Nephron (organoid): ENCODE data around the gene ABCB11.

Experiments
- H3K27ac Mint-ChIP-seq, 3 experiments: 2 replicates each; pipeline ENCODE4 v1.8.0; 2020; ENCODE audit warnings: mixed read lengths in 3 of 3, mild to moderate bottlenecking in 2 of 3, moderate library complexity in 1 of 3
- H3K27me3 Mint-ChIP-seq: 2 replicates; pipeline ENCODE4 v1.8.0; 2021; ENCODE audit warnings: low read depth, mild to moderate bottlenecking, moderate library complexity, mixed read lengths
- H3K36me3 Mint-ChIP-seq: 2 replicates; pipeline ENCODE4 v1.8.0; 2020; ENCODE audit warnings: low read depth, mixed read lengths
- H3K4me1 Mint-ChIP-seq: 2 replicates; pipeline ENCODE4 v1.8.0; 2020; ENCODE audit warnings: mixed read lengths
- H3K4me3 Mint-ChIP-seq, 3 experiments: 2 replicates each; pipeline ENCODE4 v1.8.0; 2020; ENCODE audit warnings: mild to moderate bottlenecking in 3 of 3, mixed read lengths in 3 of 3, moderate library complexity in 2 of 3
- H3K9me3 Mint-ChIP-seq: 2 replicates; pipeline ENCODE4 v1.8.0; 2020; ENCODE audit warnings: mixed read lengths
- TF ChIP-seq, protein P1 (sequence below), 3 experiments: fragments of 200-600 bp; sonication (generic); IDR thresholded peaks; one replicate each; pipeline ENCODE4 v1.5.0; 2021; ENCODE audit warnings: antibody characterized with exemption in 3 of 3; ENCODE audit not compliant: unreplicated experiment in 3 of 3

The ABCB11 gene

DNA sequence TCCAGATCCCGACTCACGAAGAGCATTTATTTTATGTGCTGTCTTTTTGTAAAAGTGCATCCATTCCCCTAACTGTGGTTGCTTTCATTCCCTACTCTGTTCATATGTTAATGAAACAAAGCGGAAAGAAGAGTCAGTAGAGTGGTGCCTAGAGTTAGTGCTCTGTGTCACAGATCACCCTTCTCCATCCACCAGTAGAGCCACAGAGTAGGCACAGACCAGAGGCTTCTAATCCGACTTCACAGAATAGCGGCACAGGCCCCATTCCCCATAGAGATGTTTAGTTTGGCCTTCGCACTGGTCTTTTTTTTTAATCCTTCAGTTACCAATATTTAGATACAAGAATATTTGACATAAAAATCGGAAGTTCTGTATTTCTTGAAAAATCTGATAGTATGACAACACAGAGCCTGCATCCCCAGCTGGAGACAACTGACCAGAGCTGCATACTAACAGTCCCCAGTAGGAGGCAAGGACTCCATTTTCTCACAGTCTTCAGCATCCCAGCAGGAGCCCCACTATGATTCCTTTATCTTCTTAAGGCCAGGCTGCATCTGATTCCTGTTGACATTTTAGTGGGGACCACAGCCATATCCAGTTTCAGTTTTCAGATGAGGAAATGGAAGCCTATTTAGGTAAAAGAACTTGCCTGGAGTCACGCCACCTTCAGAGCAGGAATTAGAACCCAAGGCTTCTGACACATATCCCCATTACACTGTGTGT is 123.0 kb downstream of the ABCB11 start:
- TF ChIP-seq, protein P1, sequence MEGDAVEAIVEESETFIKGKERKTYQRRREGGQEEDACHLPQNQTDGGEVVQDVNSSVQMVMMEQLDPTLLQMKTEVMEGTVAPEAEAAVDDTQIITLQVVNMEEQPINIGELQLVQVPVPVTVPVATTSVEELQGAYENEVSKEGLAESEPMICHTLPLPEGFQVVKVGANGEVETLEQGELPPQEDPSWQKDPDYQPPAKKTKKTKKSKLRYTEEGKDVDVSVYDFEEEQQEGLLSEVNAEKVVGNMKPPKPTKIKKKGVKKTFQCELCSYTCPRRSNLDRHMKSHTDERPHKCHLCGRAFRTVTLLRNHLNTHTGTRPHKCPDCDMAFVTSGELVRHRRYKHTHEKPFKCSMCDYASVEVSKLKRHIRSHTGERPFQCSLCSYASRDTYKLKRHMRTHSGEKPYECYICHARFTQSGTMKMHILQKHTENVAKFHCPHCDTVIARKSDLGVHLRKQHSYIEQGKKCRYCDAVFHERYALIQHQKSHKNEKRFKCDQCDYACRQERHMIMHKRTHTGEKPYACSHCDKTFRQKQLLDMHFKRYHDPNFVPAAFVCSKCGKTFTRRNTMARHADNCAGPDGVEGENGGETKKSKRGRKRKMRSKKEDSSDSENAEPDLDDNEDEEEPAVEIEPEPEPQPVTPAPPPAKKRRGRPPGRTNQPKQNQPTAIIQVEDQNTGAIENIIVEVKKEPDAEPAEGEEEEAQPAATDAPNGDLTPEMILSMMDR (IDR thresholded peaks at IDR 0.05; ENCODE audit: unreplicated experiment in 3 of 3): no peak
- H3K9me3 Mint-ChIP-seq: no peaks in the 10 kb centered on the region
- H3K4me1 Mint-ChIP-seq: no peaks in the 10 kb centered on the region
- peaks cover 57% of the 10 kb centered on the region for H3K27me3 Mint-ChIP-seq
- H3K4me3 Mint-ChIP-seq: no peak overlapping the region
- no peak overlapping the region for H3K27ac Mint-ChIP-seq
- no peaks in the 10 kb centered on the region for H3K36me3 Mint-ChIP-seq

GRCh38 chr2:168904358-168904757 is 126.8 kb downstream of the ABCB11 start:
- H3K4me1 Mint-ChIP-seq: no peaks in the 10 kb centered on the region

DNA sequence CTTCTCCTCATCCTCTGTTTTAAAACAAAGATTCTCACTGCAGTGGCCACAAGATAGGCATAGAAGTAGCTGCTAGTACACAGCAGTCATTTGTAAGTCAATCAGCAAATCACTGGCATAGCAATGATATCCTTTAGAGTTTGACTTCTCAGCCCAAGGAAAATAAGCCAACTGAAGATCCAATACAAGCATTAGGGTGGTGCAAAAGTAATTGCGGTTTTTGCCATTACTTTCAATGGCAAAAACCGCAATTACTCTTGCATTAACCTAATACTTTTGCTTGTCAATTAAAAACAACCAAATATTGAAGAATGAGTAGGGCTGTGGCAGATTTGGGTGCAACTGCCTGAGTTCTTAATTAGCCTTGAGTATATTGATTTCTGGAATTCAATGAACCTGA is 127.2 kb downstream of the ABCB11 start:
- Mint-ChIP-seq H3K27ac (no peak overlapping the region), H3K27me3 (peaks cover 29% of the 10 kb centered on the region), H3K9me3 (no peaks in the 10 kb centered on the region), H3K4me3 (no peak overlapping the region), H3K36me3 (no peaks in the 10 kb centered on the region), H3K4me1 (no peaks in the 10 kb centered on the region)
- TF ChIP-seq, protein P1 (IDR thresholded peaks at IDR 0.05; ENCODE audit: unreplicated experiment in 3 of 3): no peak

More at GRCh38 chr2:168904358-168904757, 126.8 kb downstream of the ABCB11 start:
- no peak overlapping the region for H3K4me3 Mint-ChIP-seq
- no peaks in the 10 kb centered on the region for H3K9me3 Mint-ChIP-seq
- H3K27me3 Mint-ChIP-seq: peaks cover 33% of the 10 kb centered on the region
- TF ChIP-seq, protein P1 (IDR thresholded peaks at IDR 0.05; ENCODE audit: unreplicated experiment in 3 of 3): no peak
- H3K36me3 Mint-ChIP-seq: no peaks in the 10 kb centered on the region
- no peak overlapping the region for H3K27ac Mint-ChIP-seq

DNA sequence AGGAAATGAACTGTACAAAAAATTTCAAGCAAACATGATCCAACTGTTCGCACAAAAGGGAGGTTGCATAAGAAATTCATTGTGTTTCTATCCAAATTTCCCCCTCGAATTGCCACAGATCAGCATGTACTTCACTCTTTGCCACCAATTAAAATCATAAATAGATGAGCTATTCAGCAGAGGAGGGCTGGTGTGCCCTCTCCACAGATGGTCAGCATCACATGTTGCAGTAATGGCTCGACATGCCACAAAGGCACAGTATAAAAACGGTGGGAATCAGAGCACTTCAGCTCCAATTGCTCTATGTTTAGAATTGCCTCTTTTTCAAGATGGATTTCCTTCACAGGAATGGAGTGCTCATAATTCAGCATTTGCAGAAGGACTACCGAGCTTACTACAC is 130.1 kb downstream of the ABCB11 start, which contains the start of gene G6PC2:
G6PC2 (plus strand) TSS at position 289 of the 400 bp plus-strand sequence; CDS start at position 330, 41 bp downstream.
- Mint-ChIP-seq H3K36me3 (no peaks in the 10 kb centered on the region), H3K9me3 (no peaks in the 10 kb centered on the region), H3K4me3 (no peak within 1 kb of the TSS), H3K27me3 (peaks cover 12% of the 10 kb centered on the region), H3K27ac (no peak within 1 kb of the TSS), H3K4me1 (no peaks in the 10 kb centered on the region)
- TF ChIP-seq, protein P1 (IDR thresholded peaks at IDR 0.05; ENCODE audit: unreplicated experiment in 3 of 3): no peak

GRCh38 chr2:168897449-168897848 is 133.7 kb downstream of the ABCB11 start:
- Mint-ChIP-seq H3K9me3 (no peaks in the 10 kb centered on the region), H3K27ac (no peak overlapping the region), H3K4me1 (no peaks in the 10 kb centered on the region), H3K36me3 (no peaks in the 10 kb centered on the region), H3K4me3 (no peak overlapping the region), H3K27me3 (no peaks in the 10 kb centered on the region)
- TF ChIP-seq, protein P1 (IDR thresholded peaks at IDR 0.05; ENCODE audit: unreplicated experiment in 3 of 3): no peak

GRCh38 chr2:168896783-168897182 is 134.3 kb downstream of the ABCB11 start:
- Mint-ChIP-seq H3K36me3 (no peaks in the 10 kb centered on the region), H3K27me3 (peaks cover 4% of the 10 kb centered on the region), H3K27ac (no peak overlapping the region), H3K4me3 (no peak overlapping the region), H3K4me1 (no peaks in the 10 kb centered on the region), H3K9me3 (no peaks in the 10 kb centered on the region)
- TF ChIP-seq, protein P1 (IDR thresholded peaks at IDR 0.05; ENCODE audit: unreplicated experiment in 3 of 3): no peak
